GM12878 (cell line): ENCODE results near the gene ARHGAP6. TPM values are rescaled to one million over a fixed set of nuclear protein-coding genes. Genes with fewer than 3 reads are reported as not detected.

Experiments
- CREM ChIP-seq: IDR thresholded peaks from 2 replicates; pipeline ENCODE4 v1.6.1; 2014; ENCODE audit warnings: antibody characterized with exemption, low read depth
- EGR1 ChIP-seq, 2 experiments: IDR thresholded peaks; 1 replicate in 1 of 2; 2 replicates in 1 of 2; pipeline ENCODE4 v1.6.1; 2011 to 2012; ENCODE audit warnings: low read depth in 2 of 2, low read length in 2 of 2, borderline replicate concordance in 1 of 2, mild to moderate bottlenecking in 1 of 2, moderate library complexity in 1 of 2
- ESRRA ChIP-seq: IDR thresholded peaks from 2 replicates; pipeline ENCODE4 v1.6.1; 2012; ENCODE audit warnings: mild to moderate bottlenecking, low read length, improper control_type of control experiment
- FOXK2 ChIP-seq: fragments of 450-650 bp; IDR thresholded peaks from 2 replicates; pipeline ENCODE4 v1.6.1; 2017; ENCODE audit warnings: mild to moderate bottlenecking, moderate library complexity
- IKZF2 ChIP-seq, 2 experiments: fragments of 450-650 bp; IDR thresholded peaks; 2 replicates each; pipeline ENCODE4 v1.6.1; 2017; ENCODE audit warnings: mild to moderate bottlenecking in 2 of 2, moderate library complexity in 2 of 2
- JUND ChIP-seq: IDR thresholded peaks from 2 replicates; pipeline ENCODE4 v1.6.1; 2012; ENCODE audit warnings: low read depth, mild to moderate bottlenecking, low read length, improper control_type of control experiment, moderate library complexity
- KAT2A ChIP-seq: conservative IDR thresholded peaks from 2 replicates; pipeline ENCODE4 v1.6.1; 2011; ENCODE audit warnings: low read depth, low read length; ENCODE audit not compliant: control insufficient read depth
- MAX ChIP-seq: IDR thresholded peaks from 2 replicates; pipeline ENCODE4 v1.6.1; 2012; ENCODE audit warnings: low read depth, low read length, improper control_type of control experiment
- MEF2B ChIP-seq: fragments of 450-650 bp; IDR thresholded peaks from 2 replicates; pipeline ENCODE4 v1.6.1; 2018; ENCODE audit warnings: mild to moderate bottlenecking, moderate library complexity; ENCODE audit not compliant: partially characterized antibody, poor library complexity, severe bottlenecking
- MYB ChIP-seq: fragments of 150-350 bp; IDR thresholded peaks from 2 replicates; pipeline ENCODE4 v1.6.1; 2014; ENCODE audit warnings: mild to moderate bottlenecking, low read depth, low read length, borderline replicate concordance
- NBN ChIP-seq: fragments of 450-650 bp; IDR thresholded peaks from 2 replicates; pipeline ENCODE4 v1.6.1; 2016
- RAD51 ChIP-seq: fragments of 450-650 bp; IDR thresholded peaks from 2 replicates; pipeline ENCODE4 v1.6.1; 2016; ENCODE audit warnings: moderate library complexity, mild to moderate bottlenecking, inconsistent platforms
- SKIL ChIP-seq: fragments of 450-650 bp; IDR thresholded peaks from 2 replicates; pipeline ENCODE4 v1.6.1; 2017; ENCODE audit warnings: mild to moderate bottlenecking, low read depth, inconsistent platforms; ENCODE audit not compliant: poor library complexity, severe bottlenecking
- SMC3 ChIP-seq: IDR thresholded peaks from 2 replicates; pipeline ENCODE4 v1.6.1; 2011; ENCODE audit warnings: low read length, improper control_type of control experiment, borderline replicate concordance
- ZBED1 ChIP-seq: IDR thresholded peaks from 2 replicates; pipeline ENCODE4 v1.6.1; 2016; ENCODE audit warnings: borderline replicate concordance
- ZBTB40 ChIP-seq: fragments of 450-650 bp; IDR thresholded peaks from 2 replicates; pipeline ENCODE4 v1.6.1; 2016; ENCODE audit warnings: mild to moderate bottlenecking, moderate library complexity, borderline replicate concordance
- ZNF687 ChIP-seq: fragments of 450-650 bp; IDR thresholded peaks from 2 replicates; pipeline ENCODE4 v1.6.1; 2017; ENCODE audit warnings: mild to moderate bottlenecking, moderate library complexity
- polyA plus RNA-seq, 11 experiments: library from polyadenylated mRNA; depleted of rRNA in 4 of 11; unstranded in 6 of 11; stranded (reverse) in 5 of 11; fragments of >200 nt; fragmentation: Nextera tagmentation in 4 of 11; fragmentation: Illumina TruSeq in 1 of 11; extraction: Ambion mirVana in 4 of 11; extraction: Trizol in 1 of 11; gene quantifications; 1 replicate in 1 of 11; 2 replicates in 10 of 11; pipeline versions ENCODE4 v1.2.1 to v1.2.3, GENCODE V29; 2011 to 2016; ENCODE audit warnings: inconsistent platforms in 2 of 11, missing spikeins in 2 of 11, low read depth in 1 of 11
- total RNA-seq, 4 experiments: library from RNA; depleted of rRNA in 3 of 4; stranded (reverse); fragments of >200 nt in 3 of 4; fragmentation: Illumina TruSeq in 1 of 4; extraction: Trizol in 1 of 4; gene quantifications; 2 replicates each; pipeline versions ENCODE4 v1.2.1 to v1.2.3, GENCODE V29; 2013 to 2021
- TF ChIP-seq, protein P1 (sequence below): fragments of 150-350 bp; IDR thresholded peaks from 2 replicates; pipeline ENCODE4 v1.6.1; 2014; ENCODE audit warnings: mild to moderate bottlenecking, low read depth, low read length

Gene ARHGAP6
- total and polyA plus RNA-seq, 10 of the 15 experiments (the other 5 are each of a cell fraction or from before 2014, with no cell fraction given) = 0.20 to 1.8 (median 0.76) TPM

GRCh38 chrX:11363069-11363594 lies 302.6 kb downstream of the ARHGAP6 start (continued):
- peak; percentile 68 for TF ChIP-seq SKIL
- TF ChIP-seq IKZF2 (IDR thresholded peaks at IDR 0.05) = peak; percentile 91 to 93
- TF ChIP-seq JUND = peak; percentile 45; the same call in 1 of the 2 replicates
- peak; percentile 20; the same call in 1 of the 2 replicates for TF ChIP-seq CREM
- no peak for TF ChIP-seq MYB
- peak; percentile 96 for TF ChIP-seq MEF2B
- TF ChIP-seq SMC3 = no peak
- TF ChIP-seq RAD51 = peak; percentile 63
- no peak for TF ChIP-seq FOXK2
- TF ChIP-seq KAT2A = no peak
- TF ChIP-seq, protein P1, sequence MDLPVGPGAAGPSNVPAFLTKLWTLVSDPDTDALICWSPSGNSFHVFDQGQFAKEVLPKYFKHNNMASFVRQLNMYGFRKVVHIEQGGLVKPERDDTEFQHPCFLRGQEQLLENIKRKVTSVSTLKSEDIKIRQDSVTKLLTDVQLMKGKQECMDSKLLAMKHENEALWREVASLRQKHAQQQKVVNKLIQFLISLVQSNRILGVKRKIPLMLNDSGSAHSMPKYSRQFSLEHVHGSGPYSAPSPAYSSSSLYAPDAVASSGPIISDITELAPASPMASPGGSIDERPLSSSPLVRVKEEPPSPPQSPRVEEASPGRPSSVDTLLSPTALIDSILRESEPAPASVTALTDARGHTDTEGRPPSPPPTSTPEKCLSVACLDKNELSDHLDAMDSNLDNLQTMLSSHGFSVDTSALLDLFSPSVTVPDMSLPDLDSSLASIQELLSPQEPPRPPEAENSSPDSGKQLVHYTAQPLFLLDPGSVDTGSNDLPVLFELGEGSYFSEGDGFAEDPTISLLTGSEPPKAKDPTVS = no peak
- TF ChIP-seq ZBED1 = 0 out of 2 replicates have a peak, but pooled peaks have one; percentile 45
- peak; percentile 85 for TF ChIP-seq ZNF687
- TF ChIP-seq NBN = peak; percentile 87
- TF ChIP-seq EGR1 (IDR thresholded peaks at IDR 0.05; ENCODE audit: borderline replicate concordance in 1 of 2, low read depth in 2 of 2, low read length in 2 of 2) = no peak
- TF ChIP-seq ESRRA = no peak
- TF ChIP-seq ZBTB40 = no peak; the same call in 1 of the 2 replicates
- TF ChIP-seq MAX = peak; percentile 78; the same call in 1 of the 2 replicates
